HEK293T (cell line): ENCODE measurements around the gene HSD17B8.

Experiments
- FOXA1 ChIP-seq: fragments of 450-650 bp; IDR thresholded peaks from 2 replicates; pipeline ENCODE4 v1.6.1; 2016; ENCODE audit warnings: mild to moderate bottlenecking
- PKNOX1 ChIP-seq: fragments of 450-650 bp; IDR thresholded peaks from 2 replicates; pipeline ENCODE4 v1.6.1; 2016

- TF ChIP-seq FOXA1 (no peak), PKNOX1 (no peak)
These were observed 19.3 kb upstream of the HSD17B8 start for GRCh38 chr6:33185190-33185589.
